Uterus (tissue), 4 donors: Measurements from ENCODE around the gene ST8SIA6. TPM values are rescaled to one million over a fixed set of nuclear protein-coding genes. Genes with fewer than 3 reads are reported as not detected.

ENCODE experiments used
- DNase-seq, 2 donors: peaks; one replicate each; pipeline ENCODE4 v3.0.0-alpha.2; 2019 to 2020
- H3K27ac ChIP-seq, 2 donors: fragments of 200-600 bp; sonication (generic); 1 replicate in 1 of 2; 2 replicates in 1 of 2; pipeline ENCODE4 v1.5.1; 2016 to 2018
- H3K27me3 ChIP-seq, 2 donors: fragments of 200-600 bp; sonication (generic); one replicate each; pipeline ENCODE4 v1.5.1; 2018 to 2019; ENCODE audit warnings: control low read depth in 1 of 2
- H3K36me3 ChIP-seq, 2 donors: fragments of 200-600 bp; sonication (generic); one replicate each; pipeline ENCODE4 v1.5.1; 2019; ENCODE audit warnings: control low read depth in 1 of 2
- H3K4me1 ChIP-seq, 2 donors: fragments of 200-600 bp; sonication (generic); one replicate each; pipeline ENCODE4 v1.5.1; 2018 to 2019; ENCODE audit warnings: control low read depth in 1 of 2
- H3K4me3 ChIP-seq, 2 donors: fragments of 200-600 bp; sonication (generic); 1 replicate in 1 of 2; 2 replicates in 1 of 2; pipeline ENCODE4 v1.5.1; 2018 to 2019; ENCODE audit warnings: mild to moderate bottlenecking in 1 of 2
- H3K9me3 ChIP-seq, 2 donors: fragments of 200-600 bp; sonication (generic); one replicate each; pipeline ENCODE4 v1.5.1; 2019; ENCODE audit warnings: control low read depth in 1 of 2
- CTCF ChIP-seq, 4 experiments: fragments of 200-600 bp in 2 of 4; fragments of 450-650 bp in 2 of 4; sonication (generic) in 2 of 4; IDR thresholded peaks; one replicate each; pipeline ENCODE4 v1.5.1; 2016 to 2019; ENCODE audit warnings: antibody characterized with exemption in 4 of 4, mild to moderate bottlenecking in 2 of 4, moderate library complexity in 1 of 4
- POLR2A ChIP-seq, 2 donors: fragments of 450-650 bp; IDR thresholded peaks; one replicate each; pipeline ENCODE4 v1.6.1; 2016; ENCODE audit warnings: antibody characterized with exemption in 2 of 2, mild to moderate bottlenecking in 1 of 2, moderate library complexity in 1 of 2
- intact Hi-C: fragments of 100-400 bp; cut with DNase I; formaldehyde crosslinking; loops from one replicate; pipeline ENCODE4 v1.15.1; 2023; ENCODE audit warnings: low total_unique reads
- total RNA-seq, 4 donors: library from RNA; depleted of rRNA in 3 of 4; stranded (reverse); fragments of >200 nt in 3 of 4; gene quantifications; one replicate each; pipeline versions ENCODE4 v1.1.0 to v1.2.4, GENCODE V29; 2014 to 2023
- donor health status: DM: yes; HTN: yes; CAD: no.

The ST8SIA6 gene
- total RNA-seq, 4 donors from 2014 or later = 0.77 to 1.9 (median 1.1) TPM; not detected in 1

- Histone ChIP-seq H3K27ac (no peak overlapping the region), H3K27me3 (no peaks in the 10 kb centered on the region), H3K9me3 (no peaks in the 10 kb centered on the region), H3K4me1 (no peaks in the 10 kb centered on the region), H3K4me3 (no peak overlapping the region), H3K36me3 (no peaks in the 10 kb centered on the region)
- no peak for TF ChIP-seq POLR2A (IDR thresholded peaks at IDR 0.05)
- no peak for TF ChIP-seq CTCF (IDR thresholded peaks at IDR 0.05)
- no peak for DNase-seq
- intact Hi-C loops = no loop called here
Measured at GRCh38 chr10:17352583-17352982, 101.8 kb downstream of the ST8SIA6 start.

GRCh38 chr10:17351506-17351905 is 102.9 kb downstream of the ST8SIA6 start:
- no peak for DNase-seq

GRCh38 chr10:17349717-17350116 is 104.7 kb downstream of the ST8SIA6 start:
- intact Hi-C loops = no loop called here
- TF ChIP-seq CTCF (IDR thresholded peaks at IDR 0.05) = no peak
- TF ChIP-seq POLR2A (IDR thresholded peaks at IDR 0.05) = no peak
- H3K27ac ChIP-seq = no peak overlapping the region
- no peaks in the 10 kb centered on the region for H3K36me3 ChIP-seq
- no peaks in the 10 kb centered on the region for H3K9me3 ChIP-seq
- H3K4me3 ChIP-seq = no peak overlapping the region
- no peaks in the 10 kb centered on the region for H3K4me1 ChIP-seq
- DNase-seq = no peak
- H3K27me3 ChIP-seq = no peaks in the 10 kb centered on the region

More at GRCh38 chr10:17351506-17351905, 102.9 kb downstream of the ST8SIA6 start:
- TF ChIP-seq CTCF (IDR thresholded peaks at IDR 0.05) (no peak), POLR2A (IDR thresholded peaks at IDR 0.05) (no peak)
- Histone ChIP-seq H3K27me3 (no peaks in the 10 kb centered on the region), H3K36me3 (no peaks in the 10 kb centered on the region), H3K27ac (no peak overlapping the region), H3K4me3 (no peak overlapping the region), H3K9me3 (no peaks in the 10 kb centered on the region), H3K4me1 (no peaks in the 10 kb centered on the region)
- intact Hi-C loops = no loop called here

- H3K27me3 ChIP-seq = no peaks in the 10 kb centered on the region
- H3K27ac ChIP-seq = peak overlapping the region; percentile 40 to 49
- no peak for TF ChIP-seq POLR2A (IDR thresholded peaks at IDR 0.05)
- TF ChIP-seq CTCF (IDR thresholded peaks at IDR 0.05) = no peak
- H3K4me1 ChIP-seq = no peaks in the 10 kb centered on the region
- H3K4me3 ChIP-seq = peak overlapping the region; percentile 9 to 27
- DNase-seq = peak; percentile 64 to 75
- H3K9me3 ChIP-seq = no peaks in the 10 kb centered on the region
- H3K36me3 ChIP-seq = no peaks in the 10 kb centered on the region
- intact Hi-C loops = no loop called here
Measured at GRCh38 chr10:17348501-17349349, 105.7 kb downstream of the ST8SIA6 start.

- intact Hi-C loops = no loop called here
- Histone ChIP-seq H3K27ac (peak overlapping the region; percentile 40 to 49), H3K36me3 (no peaks in the 10 kb centered on the region), H3K9me3 (no peaks in the 10 kb centered on the region), H3K27me3 (no peaks in the 10 kb centered on the region), H3K4me3 (no peak overlapping the region), H3K4me1 (no peaks in the 10 kb centered on the region)
- no peak for DNase-seq
- TF ChIP-seq CTCF (IDR thresholded peaks at IDR 0.05) = no peak
- TF ChIP-seq POLR2A (IDR thresholded peaks at IDR 0.05) = no peak
Measured at GRCh38 chr10:17348011-17348500, 106.3 kb downstream of the ST8SIA6 start.
